Upper lobe of right lung (tissue), 1 donor: ENCODE results near the gene CHD5. TPM values are rescaled to one million over a fixed set of nuclear protein-coding genes. Genes with fewer than 3 reads are reported as not detected.
A peak's percentile ranks its signal among the peaks of the same experiment; 100 is the strongest.

Source experiments
- ATAC-seq: fragments of 200-7000 bp; cut with Tn5 transposase; one replicate; pipeline ENCODE4 v1.9.1; 2020; ENCODE audit warnings: mild to moderate bottlenecking, moderate library complexity
- DNase-seq: peaks from one replicate; pipeline ENCODE4 v3.0.0-alpha.2; 2020
- H3K27ac ChIP-seq: fragments of 200-600 bp; one replicate; pipeline ENCODE4 v1.8.0; 2022
- H3K27me3 ChIP-seq: fragments of 200-600 bp; one replicate; pipeline ENCODE4 v1.8.0; 2022; ENCODE audit warnings: mild to moderate bottlenecking
- H3K36me3 ChIP-seq: fragments of 200-600 bp; one replicate; pipeline ENCODE4 v1.8.0; 2022
- H3K4me1 ChIP-seq: fragments of 200-600 bp; one replicate; pipeline ENCODE4 v1.8.0; 2022
- H3K4me3 ChIP-seq: fragments of 200-600 bp; one replicate; pipeline ENCODE4 v1.8.0; 2022; ENCODE audit warnings: mild to moderate bottlenecking
- H3K9me3 ChIP-seq: fragments of 200-600 bp; one replicate; pipeline ENCODE4 v1.8.0; 2022
- CTCF ChIP-seq: fragments of 200-600 bp; IDR thresholded peaks from one replicate; pipeline ENCODE4 v1.8.0; 2022; ENCODE audit warnings: antibody characterized with exemption
- intact Hi-C: fragments of 100-400 bp; cut with DNase I; formaldehyde crosslinking; loops from one replicate; pipeline ENCODE4 v1.11.0; 2022
- total RNA-seq: library from RNA; stranded (reverse); fragmentation: NEBNext Ultra II Directional; extraction: Animal tissue kit (Norgen Biotek cat#: 25700); gene quantifications from one replicate; pipeline ENCODE4 v1.2.1, GENCODE V29; 2021
- donor health status: DM: no; HTN: yes; CAD: no; lungs with severe emphysema.

Gene CHD5
- total RNA-seq, 1 donor from 2014 or later, result 0.23 TPM

DNA sequence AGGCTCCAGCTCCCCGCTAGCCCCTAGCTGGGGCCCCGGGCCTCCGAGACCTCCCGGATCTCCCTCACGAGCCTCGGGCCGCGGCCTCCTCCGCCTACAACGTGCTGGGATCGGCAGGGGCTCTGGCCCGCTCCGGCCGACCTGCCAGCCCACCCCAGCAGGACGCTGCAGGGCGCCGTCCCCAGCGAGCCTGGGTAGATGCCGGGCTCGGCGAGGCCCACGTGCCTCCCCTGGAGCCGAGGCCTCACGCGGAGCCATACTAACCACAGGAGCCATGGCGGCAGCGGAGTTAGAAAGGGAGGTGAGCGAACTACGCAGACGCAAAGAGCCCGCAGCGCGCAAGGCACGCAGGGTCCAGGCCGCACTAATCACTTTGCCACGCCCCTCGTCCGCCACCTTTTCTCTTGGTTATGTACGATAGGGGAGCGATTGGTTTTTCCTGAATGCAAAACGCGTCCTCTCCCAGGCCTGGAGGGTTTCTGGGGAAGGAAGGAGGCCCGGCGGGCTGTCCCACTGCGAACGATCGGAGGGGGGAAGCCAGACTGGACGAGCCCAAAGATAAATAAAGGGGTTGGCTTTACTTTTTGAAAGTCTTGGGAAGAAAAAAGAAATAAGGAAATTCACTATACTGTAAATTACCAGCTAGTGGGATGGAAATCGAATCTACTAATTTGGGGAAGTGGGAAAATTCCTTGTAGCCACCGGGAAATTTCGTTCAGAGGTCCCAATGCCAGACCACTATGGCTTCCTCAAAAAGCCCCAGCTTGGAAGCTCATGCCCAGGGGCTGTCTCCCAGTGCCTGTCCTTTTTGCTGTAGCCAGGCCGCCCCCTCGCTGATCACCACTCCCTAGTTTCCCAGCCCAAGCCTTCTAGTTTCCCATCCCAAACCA, 19.4 kb upstream of the CHD5 start, which contains the start of gene RPL22:
RPL22 (minus strand) TSS at position 298 of the 890 bp plus-strand sequence; CDS start at position 276, 22 bp downstream.
- H3K4me1 ChIP-seq, result peaks cover 20% of the 10 kb centered on the region
- DNase-seq, result peak; percentile 99
- TF ChIP-seq CTCF, result no peak
- intact Hi-C loops, result no loop called here
- H3K9me3 ChIP-seq, result no peaks in the 10 kb centered on the region
- ATAC-seq, result peak; percentile 99
- H3K4me3 ChIP-seq, result peak within 1 kb of the TSS; percentile 70
- no peaks in the 10 kb centered on the region for H3K27me3 ChIP-seq
- peaks cover 29% of the 10 kb centered on the region for H3K36me3 ChIP-seq
- H3K27ac ChIP-seq, result peak within 1 kb of the TSS; percentile 83

GRCh38 chr1:6198646-6199297, 18.7 kb upstream of the CHD5 start:
- ATAC-seq, result peak; percentile 1
- no peak for TF ChIP-seq CTCF
- peaks cover 36% of the 10 kb centered on the region for H3K36me3 ChIP-seq
- H3K27me3 ChIP-seq, result no peaks in the 10 kb centered on the region
- peak overlapping the region; percentile 70 for H3K4me3 ChIP-seq
- H3K4me1 ChIP-seq, result peaks cover 20% of the 10 kb centered on the region
- H3K27ac ChIP-seq, result peak overlapping the region; percentile 83
- intact Hi-C loops, result no loop called here
- H3K9me3 ChIP-seq, result no peaks in the 10 kb centered on the region
- no peak for DNase-seq

DNA sequence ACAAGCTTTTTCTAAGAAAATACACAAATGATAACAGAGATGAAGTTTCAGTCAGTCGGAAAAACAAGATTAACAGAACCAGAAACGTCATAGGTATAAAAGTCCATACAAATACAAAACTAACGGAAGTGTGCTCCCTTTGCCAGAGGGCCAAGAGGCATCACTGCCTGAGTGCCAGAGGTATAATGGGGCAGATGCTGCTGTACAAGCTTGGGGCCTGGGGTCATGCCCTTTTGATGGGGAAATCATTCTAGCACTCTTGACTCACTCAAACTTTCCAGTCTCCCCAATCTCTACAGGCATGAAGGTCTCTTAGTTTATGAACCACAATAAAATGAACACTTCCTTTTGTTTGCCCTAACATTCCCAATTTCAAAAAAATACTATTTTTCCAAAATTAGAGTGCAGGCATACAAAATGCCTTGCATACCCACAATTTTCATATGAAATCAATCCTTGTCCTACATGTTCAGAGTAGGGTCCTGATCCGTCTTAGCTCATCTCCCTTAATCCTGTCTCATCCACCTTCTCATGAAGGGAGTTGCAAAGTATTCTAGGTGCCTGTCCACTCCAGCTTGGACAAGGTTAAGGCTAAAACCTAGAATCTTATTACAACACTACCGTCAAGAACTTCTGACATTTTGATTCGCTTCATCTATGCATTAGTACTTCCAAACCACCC, 17.8 kb upstream of the CHD5 start:
- intact Hi-C loops, result no loop called here
- Histone ChIP-seq H3K27me3 (no peaks in the 10 kb centered on the region), H3K4me1 (peaks cover 20% of the 10 kb centered on the region), H3K36me3 (peaks cover 45% of the 10 kb centered on the region), H3K4me3 (peak overlapping the region; percentile 70), H3K27ac (no peak overlapping the region), H3K9me3 (no peaks in the 10 kb centered on the region)
- DNase-seq (no peak), ATAC-seq (no peak)
- TF ChIP-seq CTCF, result no peak

GRCh38 chr1:6191968-6192367, 11.8 kb upstream of the CHD5 start:
- no peak for DNase-seq

More at GRCh38 chr1:6191968-6192367, 11.8 kb upstream of the CHD5 start:
- intact Hi-C loops, result no loop called here
- Histone ChIP-seq H3K4me1 (no peaks in the 10 kb centered on the region), H3K9me3 (no peaks in the 10 kb centered on the region), H3K27ac (no peak overlapping the region), H3K36me3 (peaks cover 97% of the 10 kb centered on the region), H3K27me3 (no peaks in the 10 kb centered on the region), H3K4me3 (no peak overlapping the region)
- no peak for TF ChIP-seq CTCF
- no peak for ATAC-seq
